HEK293 (cell line): Measurements from ENCODE around the gene ASTN2.

Experiments
- CTCF ChIA-PET: fragments of 350-600 bp; formaldehyde crosslinking; extraction: SDS; loops from one replicate; lab custom pipeline; 2021; ENCODE audit warnings: antibody characterized with exemption; lab: Yijun Ruan, JAX
- POLR2A ChIA-PET: fragments of 300-600 bp; formaldehyde crosslinking; extraction: SDS; loops from one replicate; lab custom pipeline; 2020; ENCODE audit warnings: antibody characterized with exemption, inconsistent platforms; lab: Yijun Ruan, JAX
- H3K27ac ChIP-seq: fragments of 200-500 bp; sonication (Bioruptor generic); 2 replicates; pipeline ENCODE4 v1.5.1; 2014; ENCODE audit warnings: low read depth, low read length, control low read depth, inconsistent platforms; ENCODE audit errors: extremely low read depth
- H3K36me3 ChIP-seq, 2 experiments: fragments of 200-500 bp in 1 of 2; sonication (Bioruptor generic) in 1 of 2; 1 replicate in 1 of 2; 2 replicates in 1 of 2; pipeline ENCODE4 v1.5.1; 2014 to 2017; ENCODE audit warnings: inconsistent platforms in 2 of 2, low read length in 2 of 2; ENCODE audit not compliant: control insufficient read depth in 2 of 2, insufficient read depth in 1 of 2
- H3K4me1 ChIP-seq: fragments of 200-500 bp; sonication (Bioruptor generic); 2 replicates; pipeline ENCODE4 v1.5.1; 2014; ENCODE audit warnings: mild to moderate bottlenecking, low read length, inconsistent platforms; ENCODE audit not compliant: control insufficient read depth, insufficient read depth
- H3K4me3 ChIP-seq: 2 replicates; pipeline ENCODE4 v1.5.1; 2011; ENCODE audit warnings: low read depth, mild to moderate bottlenecking, control low read depth, low read length, moderate library complexity
- H3K9me3 ChIP-seq: fragments of 200-500 bp; sonication (Bioruptor generic); 2 replicates; pipeline ENCODE4 v1.5.1; 2014; ENCODE audit warnings: low read depth, low read length, inconsistent platforms; ENCODE audit not compliant: control insufficient read depth, insufficient read depth
- CTCF ChIP-seq: fragments of 450-650 bp; formaldehyde crosslinking; IDR thresholded peaks from 2 replicates; pipeline ENCODE4 v1.5.1; 2016; ENCODE audit warnings: missing biosample characterization, missing genetic modification characterization
- SCRT2 ChIP-seq: fragments of 450-650 bp; formaldehyde crosslinking; IDR thresholded peaks from 2 replicates; pipeline ENCODE4 v1.5.1; 2016; ENCODE audit warnings: missing biosample characterization, missing genetic modification characterization
- YY2 ChIP-seq: fragments of 450-650 bp; formaldehyde crosslinking; IDR thresholded peaks from 2 replicates; pipeline ENCODE4 v1.5.1; 2016; ENCODE audit warnings: missing biosample characterization, missing genetic modification characterization
- ZBTB11 ChIP-seq: fragments of 450-650 bp; formaldehyde crosslinking; conservative IDR thresholded peaks from 2 replicates; pipeline ENCODE4 v1.5.1; 2016; ENCODE audit warnings: low read depth, missing biosample characterization, missing genetic modification characterization
- ZFP41 ChIP-seq: fragments of 450-650 bp; formaldehyde crosslinking; IDR thresholded peaks from 2 replicates; pipeline ENCODE4 v1.5.1; 2016; ENCODE audit warnings: missing biosample characterization, missing genetic modification characterization, borderline replicate concordance
- ZNF148 ChIP-seq: fragments of 450-650 bp; formaldehyde crosslinking; IDR thresholded peaks from 2 replicates; pipeline ENCODE4 v1.5.0; 2017; ENCODE audit warnings: missing biosample characterization, missing genetic modification characterization, borderline replicate concordance
- ZNF175 ChIP-seq: fragments of 450-650 bp; formaldehyde crosslinking; IDR thresholded peaks from 2 replicates; pipeline ENCODE4 v1.5.1; 2016; ENCODE audit warnings: missing biosample characterization, missing genetic modification characterization
- ZNF211 ChIP-seq: fragments of 450-650 bp; formaldehyde crosslinking; IDR thresholded peaks from 2 replicates; pipeline ENCODE4 v1.5.1; 2016; ENCODE audit warnings: low read depth, missing biosample characterization, missing genetic modification characterization
- ZNF24 ChIP-seq: fragments of 450-650 bp; formaldehyde crosslinking; IDR thresholded peaks from 2 replicates; pipeline ENCODE4 v1.5.1; 2016; ENCODE audit warnings: missing biosample characterization, missing genetic modification characterization
- ZNF362 ChIP-seq: fragments of 450-650 bp; formaldehyde crosslinking; IDR thresholded peaks from 2 replicates; pipeline ENCODE4 v1.5.1; 2016; ENCODE audit warnings: missing biosample characterization, missing genetic modification characterization
- ZNF473 ChIP-seq: fragments of 450-650 bp; formaldehyde crosslinking; IDR thresholded peaks from 2 replicates; pipeline ENCODE4 v1.5.1; 2017; ENCODE audit warnings: missing biosample characterization, missing genetic modification characterization
- ZNF521 ChIP-seq: fragments of 450-650 bp; formaldehyde crosslinking; IDR thresholded peaks from 2 replicates; pipeline ENCODE4 v1.5.1; 2017; ENCODE audit warnings: missing biosample characterization, mild to moderate bottlenecking, missing genetic modification characterization
- ZNF585B ChIP-seq: fragments of 450-650 bp; formaldehyde crosslinking; IDR thresholded peaks from 2 replicates; pipeline ENCODE4 v1.5.1; 2016; ENCODE audit warnings: missing biosample characterization, missing genetic modification characterization
- ZNF626 ChIP-seq: fragments of 450-650 bp; sonication (Bioruptor Pico); formaldehyde crosslinking; IDR thresholded peaks from 2 replicates; pipeline ENCODE4 v1.5.1; 2018; ENCODE audit warnings: missing biosample characterization, missing genetic modification characterization, inconsistent platforms
- ZNF629 ChIP-seq: fragments of 450-650 bp; formaldehyde crosslinking; IDR thresholded peaks from 2 replicates; pipeline ENCODE4 v1.5.1; 2017; ENCODE audit warnings: missing biosample characterization, missing genetic modification characterization
- ZNF654 ChIP-seq: fragments of 450-650 bp; formaldehyde crosslinking; IDR thresholded peaks from 2 replicates; pipeline ENCODE4 v1.5.1; 2016; ENCODE audit warnings: low read depth, missing biosample characterization, missing genetic modification characterization
- ZNF692 ChIP-seq: fragments of 450-650 bp; formaldehyde crosslinking; IDR thresholded peaks from 2 replicates; pipeline ENCODE4 v1.5.1; 2016; ENCODE audit warnings: missing biosample characterization, missing genetic modification characterization
- ZNF76 ChIP-seq: fragments of 450-650 bp; formaldehyde crosslinking; IDR thresholded peaks from 2 replicates; pipeline ENCODE4; 2016; ENCODE audit warnings: low read depth, missing biosample characterization, missing genetic modification characterization, borderline replicate concordance
- ZSCAN5A ChIP-seq: fragments of 450-650 bp; formaldehyde crosslinking; IDR thresholded peaks from 2 replicates; pipeline ENCODE4 v1.5.1; 2016; ENCODE audit warnings: missing biosample characterization, missing genetic modification characterization
- ZXDB ChIP-seq: fragments of 450-650 bp; formaldehyde crosslinking; IDR thresholded peaks from 2 replicates; pipeline ENCODE4 v1.5.1; 2016; ENCODE audit warnings: missing biosample characterization, missing genetic modification characterization

Gene ASTN2

GRCh38 chr9:116647515-116647809 lies 767.4 kb downstream of the ASTN2 start (continued):
- no peak for TF ChIP-seq ZSCAN5A (tag by site-specific recombination)

- TF ChIP-seq ZNF362 (tag by site-specific recombination): no peak
- peak; percentile 44 for TF ChIP-seq SCRT2
- TF ChIP-seq CTCF (tag by site-specific recombination): peak; percentile 37; the same call in 1 of the 2 replicates
- TF ChIP-seq ZBTB11 (tag by site-specific recombination): no peak
- TF ChIP-seq ZNF654: peak; percentile 57
- no peak for TF ChIP-seq ZNF629
- TF ChIP-seq ZNF24 (tag by site-specific recombination): no peak
- no peak for TF ChIP-seq ZNF626 (tag by site-specific recombination)
- TF ChIP-seq, all 188 proteins: peak for 3
- Histone ChIP-seq H3K36me3 (no peaks in the 10 kb centered on the region), H3K4me1 (no peaks in the 10 kb centered on the region), H3K27ac (no peak overlapping the region), H3K4me3 (no peak overlapping the region), H3K9me3 (no peaks in the 10 kb centered on the region)
- CTCF ChIA-PET: interaction anchor here (0.6 to 2.7 kb wide), 21 partner anchors 10 to 1057 kb away, joined by 3 to 19 read pairs (median 3); no protein-coding TSS in a partner anchor
- POLR2A ChIA-PET: no interaction called here
These were observed 768.0 kb downstream of the ASTN2 start for GRCh38 chr9:116646661-116647514.

- Histone ChIP-seq H3K4me1 (no peaks in the 10 kb centered on the region), H3K36me3 (no peaks in the 10 kb centered on the region), H3K27ac (no peak overlapping the region), H3K4me3 (no peak overlapping the region), H3K9me3 (no peaks in the 10 kb centered on the region)
- ChIA-PET CTCF (interaction anchor here (1.0 to 1.2 kb wide), 3 partner anchors 53 to 495 kb away, joined by 3 to 4 read pairs (median 3); no protein-coding TSS in a partner anchor), POLR2A (no interaction called here)
- TF ChIP-seq ZNF692 (tag by site-specific recombination) (no peak), YY2 (no peak), ZNF148 (tag by site-specific recombination) (no peak), ZFP41 (no peak), ZNF76 (tag by site-specific recombination) (no peak), ZNF473 (tag by site-specific recombination) (no peak), ZNF626 (tag by site-specific recombination) (no peak), ZNF585B (no peak), ZXDB (tag by site-specific recombination) (no peak), ZNF211 (tag by site-specific recombination) (no peak), ZNF175 (tag by site-specific recombination) (no peak), ZNF521 (tag by site-specific recombination) (no peak)
These were observed 770.7 kb downstream of the ASTN2 start for GRCh38 chr9:116644091-116644688.
